Measurements from ENCODE around the gene ANKRD9. TPM values are rescaled to one million over a fixed set of nuclear protein-coding genes. Genes with fewer than 3 reads are reported as not detected.

Gene ANKRD9
- total RNA-seq, 1 experiment from 2014 or later = 29.8 TPM

DNA sequence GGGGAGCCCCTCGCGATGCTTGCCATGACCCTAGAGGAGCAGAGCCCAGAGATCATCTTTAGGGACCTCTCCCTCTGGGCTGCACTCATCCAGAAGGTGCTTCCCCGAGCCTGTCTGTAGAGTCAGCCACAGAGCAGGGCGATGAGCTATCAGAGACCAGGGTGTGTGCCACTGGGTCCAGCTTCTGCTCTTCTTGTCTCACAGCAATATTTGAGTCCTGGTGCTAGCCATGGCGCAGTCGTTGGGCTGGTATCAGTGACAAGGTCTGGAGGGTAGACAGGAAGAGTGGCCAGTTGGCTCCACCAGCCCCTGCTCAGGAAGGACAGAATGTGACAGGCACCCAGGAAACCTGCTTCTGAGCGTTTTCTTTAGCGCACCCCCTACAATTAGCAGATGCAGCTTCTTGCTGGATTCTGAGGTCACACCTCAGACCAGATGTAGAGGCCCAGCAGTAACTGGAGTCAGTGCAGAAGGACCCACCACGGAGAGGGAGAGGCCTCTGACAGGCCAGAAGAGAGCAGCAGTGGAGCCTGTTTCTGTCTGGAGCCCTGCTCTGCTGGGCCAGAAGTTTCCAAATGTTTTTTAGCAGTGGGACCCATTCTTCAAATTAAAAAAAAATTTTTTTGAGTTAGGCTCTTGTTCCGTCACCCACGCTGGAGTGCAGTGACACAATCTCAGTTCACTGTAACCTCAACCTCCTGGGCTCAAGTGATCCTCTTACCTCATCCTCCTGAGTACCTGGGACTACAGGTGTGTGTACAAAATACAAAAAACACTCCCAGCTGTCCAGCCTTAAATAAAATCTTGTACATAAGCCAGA lies 23.7 kb downstream of the ANKRD9 start:
- no peak for DNase-seq
- Histone ChIP-seq H2BK15ac (ENCODE audit: low read depth, low read length) (no peak overlapping the region), H3K18ac (ENCODE audit: insufficient read length, low read depth, low read length) (no peak overlapping the region), H3K27me3 (ENCODE audit: insufficient read depth, low read length) (no peaks in the 10 kb centered on the region), H3T11ph (ENCODE audit: low read length) (no peak overlapping the region), H3K27ac (ENCODE audit: insufficient read length, low read depth, low read length) (no peak overlapping the region), H3K56ac (ENCODE audit: insufficient read length, low read depth, low read length) (no peak overlapping the region), H3K4me2 (ENCODE audit: insufficient read depth, insufficient read length, low read length) (no peak overlapping the region), H4K5ac (ENCODE audit: insufficient read length, low read depth, low read length) (no peak overlapping the region), H3K9ac (ENCODE audit: extremely low read depth, insufficient read length, low read length) (no peak overlapping the region), H2BK12ac (ENCODE audit: insufficient read length, low read depth, low read length) (no peak overlapping the region), H3K23ac (ENCODE audit: insufficient read length, low read depth, low read length) (no peak overlapping the region), H3K79me1 (ENCODE audit: insufficient read depth, low read depth, low read length, poor library complexity, severe bottlenecking) (no peaks in the 10 kb centered on the region), H2AK5ac (ENCODE audit: insufficient read length, low read length) (no peak overlapping the region), H2AFZ (ENCODE audit: low read length) (no peak overlapping the region), H4K8ac (replicated peaks; ENCODE audit: insufficient read length, low read depth, low read length) (no peak overlapping the region), H4K91ac (ENCODE audit: insufficient read length, low read depth, low read length) (no peak overlapping the region), H3K9me3 (ENCODE audit: control insufficient read depth, low read depth, low read length) (no peaks in the 10 kb centered on the region), H4K20me1 (ENCODE audit: control insufficient read depth, insufficient read depth, insufficient read length) (no peaks in the 10 kb centered on the region), H3K23me2 (ENCODE audit: insufficient read length, low read depth, low read length, poor library complexity, severe bottlenecking) (no peaks in the 10 kb centered on the region), H3K79me2 (ENCODE audit: insufficient read depth, low read length) (no peaks in the 10 kb centered on the region), H3K4ac (ENCODE audit: low read depth, low read length) (no peak overlapping the region), H2BK120ac (ENCODE audit: low read depth, low read length, poor library complexity, severe bottlenecking) (no peak overlapping the region), H2BK5ac (ENCODE audit: insufficient read length, low read length) (no peak overlapping the region), H3K14ac (ENCODE audit: insufficient read depth, low read length) (0 out of 2 replicates have a peak overlapping the region, but pooled peaks have one; percentile 59), H2BK20ac (ENCODE audit: low read depth, low read length, poor library complexity, severe bottlenecking) (no peak overlapping the region), H3K4me1 (ENCODE audit: insufficient read depth, low read length) (no peaks in the 10 kb centered on the region)
- Mint-ChIP-seq H3K4me1 (peaks cover 3 to 4% of the 10 kb centered on the region in 2 experiments; a peak in 2 of 4 replicates), H3K9me3 (no peaks in the 10 kb centered on the region; a peak in 1 of 5 replicates), H3K27me3 (ENCODE audit: low read depth) (no peaks in the 10 kb centered on the region), H3K4me3 (no peak overlapping the region), H3K27ac (peak overlapping the region in 2 of 3 experiments; percentile 65 to 79; a peak in 3 of 7 replicates), H3K36me3 (ENCODE audit: insufficient read depth in 1 of 3, low read depth in 3 of 3) (peaks cover 0 to 4% (median 4%) of the 10 kb centered on the region in 3 experiments; a peak in 4 of 7 replicates)
- WGBS (ENCODE audit: extremely low coverage, insufficient read length, low lambda C conversion rate) = no CpG with 5 or more reads among the region's 11 CpGs
- TF ChIP-seq CTCF (conservative IDR thresholded peaks at IDR 0.05) = no peak

Measured in H9 (cell line).